Neuronal stem cell (in vitro differentiated cells): ENCODE measurements around the gene SPATA45. TPM values are rescaled to one million over a fixed set of nuclear protein-coding genes. Genes with fewer than 3 reads are reported as not detected.

Experiments used
- DNase-seq: peaks from one replicate; pipeline ENCODE4 v3.0.0-alpha.2; 2013; ENCODE audit warnings: low spot score
- H2AFZ ChIP-seq: one replicate; pipeline ENCODE4 v1.6.1; 2013; ENCODE audit warnings: mild to moderate bottlenecking, low read length, inconsistent platforms
- H2AK5ac ChIP-seq: 2 replicates; pipeline ENCODE4 v1.6.1; 2013; ENCODE audit warnings: low read depth, mild to moderate bottlenecking, inconsistent platforms, low read length, moderate library complexity, mixed read lengths
- H2BK120ac ChIP-seq: 2 replicates; pipeline ENCODE4 v1.6.1; 2013; ENCODE audit warnings: low read depth, mild to moderate bottlenecking, inconsistent platforms, low read length, moderate library complexity, mixed read lengths
- H2BK12ac ChIP-seq: one replicate; pipeline ENCODE4 v1.6.1; 2013; ENCODE audit warnings: low read length, inconsistent platforms
- H2BK15ac ChIP-seq: 2 replicates; pipeline ENCODE4 v1.6.1; 2013; ENCODE audit warnings: mild to moderate bottlenecking, low read length, inconsistent platforms, mixed read lengths
- H2BK5ac ChIP-seq: one replicate; pipeline ENCODE4 v1.6.1; 2013; ENCODE audit warnings: inconsistent platforms, mild to moderate bottlenecking, low read length, moderate library complexity
- H3K14ac ChIP-seq: one replicate; pipeline ENCODE4 v1.6.1; 2013; ENCODE audit warnings: low read length, inconsistent platforms
- H3K18ac ChIP-seq: 2 replicates; pipeline ENCODE4 v1.6.1; 2013; ENCODE audit warnings: low read length, inconsistent platforms
- H3K23ac ChIP-seq: 2 replicates; pipeline ENCODE4 v1.6.1; 2013; ENCODE audit warnings: low read depth, mild to moderate bottlenecking, mixed read lengths, low read length, inconsistent platforms; ENCODE audit not compliant: poor library complexity
- H3K27ac ChIP-seq: replicated peaks from 3 replicates; pipeline ENCODE4 v1.5.1; 2013; ENCODE audit warnings: low read length, inconsistent platforms
- H3K27me3 ChIP-seq, 3 experiments: 2 replicates each; pipeline ENCODE4 v1.6.1; 2013; ENCODE audit warnings: low read length in 3 of 3, mild to moderate bottlenecking in 2 of 3, inconsistent platforms in 1 of 3, low read depth in 1 of 3, mixed read lengths in 1 of 3, moderate library complexity in 1 of 3; ENCODE audit not compliant: control insufficient read depth in 3 of 3, insufficient read depth in 3 of 3
- H3K36me3 ChIP-seq, 2 donors: replicated peaks in 1 of 2; 2 replicates each; pipeline ENCODE4 v1.6.1; 2013; ENCODE audit warnings: low read length in 2 of 2; ENCODE audit not compliant: control insufficient read depth in 2 of 2, insufficient read depth in 2 of 2
- H3K4ac ChIP-seq: 2 replicates; pipeline ENCODE4 v1.6.1; 2013; ENCODE audit warnings: inconsistent platforms, mild to moderate bottlenecking, low read length, moderate library complexity
- H3K4me1 ChIP-seq, 2 donors: 1 replicate in 1 of 2; 2 replicates in 1 of 2; pipeline ENCODE4 v1.6.1; 2013; ENCODE audit warnings: low read length in 2 of 2, low read depth in 1 of 2; ENCODE audit not compliant: control insufficient read depth in 2 of 2, insufficient read depth in 1 of 2
- H3K4me2 ChIP-seq: one replicate; pipeline ENCODE4 v1.6.1; 2013; ENCODE audit warnings: mild to moderate bottlenecking, low read length, inconsistent platforms; ENCODE audit not compliant: insufficient read depth, poor library complexity, severe bottlenecking
- H3K4me3 ChIP-seq, 2 donors: 2 replicates each; pipeline ENCODE4 v1.5.1; 2013; ENCODE audit warnings: low read length in 2 of 2, mild to moderate bottlenecking in 2 of 2, inconsistent platforms in 1 of 2, moderate library complexity in 1 of 2
- H3K79me1 ChIP-seq: one replicate; pipeline ENCODE4 v1.6.1; 2013; ENCODE audit warnings: low read depth, mild to moderate bottlenecking, inconsistent platforms, low read length, moderate library complexity
- H3K9ac ChIP-seq: one replicate; pipeline ENCODE4 v1.6.1; 2013; ENCODE audit warnings: mild to moderate bottlenecking, low read depth, low read length, inconsistent platforms; ENCODE audit not compliant: poor library complexity
- H3K9me3 ChIP-seq, 2 donors: replicated peaks in 1 of 2; 2 replicates each; pipeline versions ENCODE3 to v1.6.1; 2013; ENCODE audit warnings: low read length in 2 of 2, mild to moderate bottlenecking in 2 of 2, inconsistent platforms in 1 of 2, low read depth in 1 of 2, mixed read lengths in 1 of 2, moderate library complexity in 1 of 2; ENCODE audit not compliant: control insufficient read depth in 2 of 2, insufficient read depth in 1 of 2
- H4K8ac ChIP-seq: one replicate; pipeline ENCODE4 v1.6.1; 2013; ENCODE audit warnings: low read depth, mild to moderate bottlenecking, inconsistent platforms, low read length, moderate library complexity
- H4K91ac ChIP-seq: one replicate; pipeline ENCODE4 v1.6.1; 2013; ENCODE audit warnings: low read length, low read depth, mild to moderate bottlenecking, inconsistent platforms; ENCODE audit not compliant: poor library complexity
- WGBS, 2 donors: extraction: QIAGEN DNeasy Blood & Tissue Kit; methylation state at CpG; one replicate each; pipeline ENCODE4 v1.1.7; 2013; ENCODE audit warnings: missing lambda C conversion rate in 2 of 2, mixed read lengths in 1 of 2; ENCODE audit not compliant: insufficient read length in 2 of 2, insufficient replicate concordance in 1 of 2; ENCODE audit errors: extremely low coverage in 2 of 2; 5-methylcytosine and 5-hydroxymethylcytosine counted together
- small RNA-seq: library from polyadenylated mRNA; stranded (forward); fragments of <200 nt; extraction: miRNeasy Mini kit (QIAGEN cat#:217004); gene quantifications from one replicate; pipeline ENCODE3, GENCODE V24; 2013; ENCODE audit not compliant: insufficient read depth

SPATA45 gene

GRCh38 chr1:212780759-212781158 is 66.7 kb downstream of the SPATA45 start:
- Histone ChIP-seq H4K91ac (no peak overlapping the region), H3K4me3 (no peak overlapping the region), H3K4me2 (no peak overlapping the region), H3K9me3 (peaks cover 1 to 8% of the 10 kb centered on the region in 2 donors), H3K4ac (no peak overlapping the region), H2BK12ac (no peak overlapping the region), H4K8ac (no peak overlapping the region), H3K18ac (no peak overlapping the region), H3K27ac (no peak overlapping the region), H3K27me3 (no peaks in the 10 kb centered on the region), H2AK5ac (no peak overlapping the region), H2BK120ac (no peak overlapping the region), H3K79me1 (peaks cover 1% of the 10 kb centered on the region), H2BK5ac (no peak overlapping the region), H2AFZ (no peak overlapping the region), H3K14ac (no peak overlapping the region), H2BK15ac (no peak overlapping the region), H3K36me3 (peaks cover 9 to 76% of the 10 kb centered on the region in 2 donors), H3K23ac (no peak overlapping the region), H3K9ac (no peak overlapping the region), H3K4me1 (no peaks in the 10 kb centered on the region)
- DNase-seq, result no peak
- no CpG with 5 or more reads among the region's 3 CpGs for WGBS, 2 donors

Small RNAs within 50 kb of the gene (small RNA-seq; reads per million reads assigned to genes)
- not detected for gene AC104333.1
- gene AC104333.2, result not detected
